ENCODE measurements around the gene ULK1. TPM values are rescaled to one million over a fixed set of nuclear protein-coding genes. Genes with fewer than 3 reads are reported as not detected.

The ULK1 gene
- total RNA-seq, 2 experiments from 2014 or later: 85.0 to 91.6 TPM

DNA sequence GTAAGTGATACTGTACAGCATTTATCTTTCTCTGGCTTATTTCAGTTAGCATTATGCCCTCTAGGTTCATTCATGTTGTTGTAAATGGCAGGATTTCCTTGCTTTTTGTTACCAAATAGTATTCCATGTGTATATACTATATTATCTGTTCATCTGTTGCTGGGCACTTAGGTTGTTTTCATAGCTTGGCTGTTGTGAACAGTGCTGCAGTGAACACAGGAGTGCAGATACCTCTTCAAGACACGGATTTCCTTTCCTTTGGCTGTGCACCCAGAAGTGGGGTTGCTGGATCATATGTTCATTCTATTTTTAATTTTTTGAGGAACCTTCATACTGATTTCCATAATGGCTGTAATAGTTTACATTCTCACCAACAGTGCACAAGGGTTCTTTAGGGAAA is 76.8 kb downstream of the ULK1 start:
- no peaks in the 10 kb centered on the region for H3K27me3 Mint-ChIP-seq
- no peaks in the 10 kb centered on the region for H3K9me3 Mint-ChIP-seq
- DNase-seq (no peak), ATAC-seq (ENCODE audit: poor library complexity) (no peak)
- Histone ChIP-seq H3K36me3 (ENCODE audit: insufficient read depth, low read length) (peaks cover 4% of the 10 kb centered on the region), H3K4me3 (ENCODE audit: low read length) (no peak overlapping the region), H3K27me3 (ENCODE audit: control insufficient read depth in 1 of 2, insufficient read depth in 2 of 2, low read length in 2 of 2) (no peaks in the 10 kb centered on the region), H3K4me1 (ENCODE audit: insufficient read depth, low read length) (peaks cover 9% of the 10 kb centered on the region), H3K27ac (ENCODE audit: low read depth in 1 of 2, low read length in 2 of 2) (no peak overlapping the region), H3K9me3 (ENCODE audit: control insufficient read depth in 1 of 2, insufficient read depth in 1 of 2, low read length in 2 of 2) (no peaks in the 10 kb centered on the region)
- ChIA-PET CTCF (interaction anchor here (0.6 kb wide), 1 partner anchor 15 kb away, joined by 3 read pairs; no protein-coding TSS in a partner anchor), POLR2A (no interaction called here)
- TF ChIP-seq, protein P1, sequence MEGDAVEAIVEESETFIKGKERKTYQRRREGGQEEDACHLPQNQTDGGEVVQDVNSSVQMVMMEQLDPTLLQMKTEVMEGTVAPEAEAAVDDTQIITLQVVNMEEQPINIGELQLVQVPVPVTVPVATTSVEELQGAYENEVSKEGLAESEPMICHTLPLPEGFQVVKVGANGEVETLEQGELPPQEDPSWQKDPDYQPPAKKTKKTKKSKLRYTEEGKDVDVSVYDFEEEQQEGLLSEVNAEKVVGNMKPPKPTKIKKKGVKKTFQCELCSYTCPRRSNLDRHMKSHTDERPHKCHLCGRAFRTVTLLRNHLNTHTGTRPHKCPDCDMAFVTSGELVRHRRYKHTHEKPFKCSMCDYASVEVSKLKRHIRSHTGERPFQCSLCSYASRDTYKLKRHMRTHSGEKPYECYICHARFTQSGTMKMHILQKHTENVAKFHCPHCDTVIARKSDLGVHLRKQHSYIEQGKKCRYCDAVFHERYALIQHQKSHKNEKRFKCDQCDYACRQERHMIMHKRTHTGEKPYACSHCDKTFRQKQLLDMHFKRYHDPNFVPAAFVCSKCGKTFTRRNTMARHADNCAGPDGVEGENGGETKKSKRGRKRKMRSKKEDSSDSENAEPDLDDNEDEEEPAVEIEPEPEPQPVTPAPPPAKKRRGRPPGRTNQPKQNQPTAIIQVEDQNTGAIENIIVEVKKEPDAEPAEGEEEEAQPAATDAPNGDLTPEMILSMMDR (IDR thresholded peaks at IDR 0.05): no peak
- intact Hi-C loops (cut with DNase I, micrococcal nuclease): no loop called here
- H3K4me3 Mint-ChIP-seq: no peak overlapping the region
- peaks cover 49% of the 10 kb centered on the region for H3K4me1 Mint-ChIP-seq (ENCODE audit: low read depth)
- H3K36me3 Mint-ChIP-seq (ENCODE audit: low read depth): peaks cover 35% of the 10 kb centered on the region
- H3K27ac Mint-ChIP-seq: peak overlapping the region; percentile 22

Other genes starting within 250 kb of the ULK1 start
- gene SFSWAP, start 183.5 kb upstream of the ULK1 start, total RNA-seq: 10 to 100 TPM; 88.7 to 98.4 TPM
- gene MMP17, start 66.2 kb upstream of the ULK1 start, total RNA-seq: under 1 TPM; 0.17 to 0.27 TPM
- gene PUS1, start 34.7 kb downstream of the ULK1 start, total RNA-seq: 10 to 100 TPM; 17.7 to 18.2 TPM
- gene EP400, start 55.3 kb downstream of the ULK1 start, total RNA-seq: 10 to 100 TPM; 56.4 to 56.5 TPM
- 10 to 100 TPM; 58.0 to 59.3 TPM for gene DDX51, start 249.7 kb downstream of the ULK1 start, total RNA-seq
- gene NOC4L, start 249.8 kb downstream of the ULK1 start, total RNA-seq: 10 to 100 TPM; 21.8 to 22.3 TPM